GM19372 (cell line): ENCODE data around the gene OSBPL6.
"Not testable (repeated sequence)": the region's sequence is repeated elsewhere in the genome, so short reads cannot be mapped to it uniquely, and the experiment has no call there.

ENCODE experiments used
- ATAC-seq: cut with Tn5 transposase; IDR thresholded peaks from one replicate; pipeline ENCODE4 v1.9.1; 2021; ENCODE audit warnings: mild to moderate bottlenecking, low read depth, moderate library complexity; ENCODE audit not compliant: unreplicated experiment

The OSBPL6 gene

GRCh38 chr2:178295906-178296305 is 101.6 kb downstream of the OSBPL6 start:
- ATAC-seq = no peak

GRCh38 chr2:178296394-178297090 is 102.2 kb downstream of the OSBPL6 start:
- ATAC-seq = no peak

- ATAC-seq = no peak
Measured at GRCh38 chr2:178297091-178297411, 102.7 kb downstream of the OSBPL6 start.

GRCh38 chr2:178298785-178299212 is 104.5 kb downstream of the OSBPL6 start:
- ATAC-seq = no peak

- no peak for ATAC-seq
Measured at GRCh38 chr2:178301649-178302238, 107.4 kb downstream of the OSBPL6 start.

GRCh38 chr2:178304333-178304732 is 110.0 kb downstream of the OSBPL6 start:
- ATAC-seq = no peak

GRCh38 chr2:178306352-178307073 is 112.2 kb downstream of the OSBPL6 start:
- peak; percentile 97 for ATAC-seq

GRCh38 chr2:178307650-178308049 is 113.3 kb downstream of the OSBPL6 start:
- no peak for ATAC-seq

- ATAC-seq = no peak
Measured at GRCh38 chr2:178309541-178309940, 115.2 kb downstream of the OSBPL6 start.

- ATAC-seq = no peak
Measured at GRCh38 chr2:178315078-178315477, 120.8 kb downstream of the OSBPL6 start.

GRCh38 chr2:178315488-178315948 is 121.2 kb downstream of the OSBPL6 start:
- ATAC-seq = no peak

- ATAC-seq = no peak
Measured at GRCh38 chr2:178317811-178318210, 123.5 kb downstream of the OSBPL6 start.

GRCh38 chr2:178320011-178320585 is 125.8 kb downstream of the OSBPL6 start:
- ATAC-seq = no peak

- no peak for ATAC-seq
Measured at GRCh38 chr2:178322068-178322467, 127.8 kb downstream of the OSBPL6 start.

GRCh38 chr2:178323331-178323730 is 129.0 kb downstream of the OSBPL6 start:
- not testable (repeated sequence) for ATAC-seq

GRCh38 chr2:178324077-178324476 is 129.8 kb downstream of the OSBPL6 start:
- no peak for ATAC-seq

- ATAC-seq = no peak
Measured at GRCh38 chr2:178325268-178325667, 131.0 kb downstream of the OSBPL6 start.

GRCh38 chr2:178327516-178327915 is 133.2 kb downstream of the OSBPL6 start:
- no peak for ATAC-seq

- no peak for ATAC-seq
Measured at GRCh38 chr2:178328037-178328436, 133.7 kb downstream of the OSBPL6 start.

GRCh38 chr2:178330175-178331017 is 136.1 kb downstream of the OSBPL6 start:
- ATAC-seq = no peak
